Heart left ventricle (tissue), 16 donors: ENCODE measurements around the gene IFI27. TPM values are rescaled to one million over a fixed set of nuclear protein-coding genes. Genes with fewer than 3 reads are reported as not detected.

ENCODE experiments used
- ATAC-seq, 4 donors: fragments of 200-7000 bp; cut with Tn5 transposase; one replicate each; pipeline ENCODE4 v1.9.1; 2020 to 2022; ENCODE audit warnings: moderate library complexity in 4 of 4, mild to moderate bottlenecking in 3 of 4, moderate number of reproducible peaks in 1 of 4
- DNase-seq, 5 donors: peaks; one replicate each; pipeline ENCODE4 v3.0.0-alpha.2; 2020
- H3K27ac ChIP-seq, 12 donors: fragments of 200-600 bp; sonication (generic) in 4 of 12; one replicate each; pipeline versions ENCODE4 v1.5.0 to v1.8.0; 2016 to 2022; ENCODE audit warnings: mild to moderate bottlenecking in 2 of 12
- H3K27me3 ChIP-seq, 9 donors: fragments of 200-600 bp; sonication (generic) in 2 of 9; one replicate each; pipeline versions ENCODE4 v1.5.1 to v1.8.0; 2016 to 2022; ENCODE audit warnings: mild to moderate bottlenecking in 3 of 9
- H3K36me3 ChIP-seq, 9 donors: fragments of 200-600 bp; sonication (generic) in 2 of 9; one replicate each; pipeline versions ENCODE4 v1.5.0 to v1.8.0; 2018 to 2022; ENCODE audit warnings: mild to moderate bottlenecking in 2 of 9
- H3K4me1 ChIP-seq, 12 donors: fragments of 200-600 bp; sonication (generic) in 4 of 12; one replicate each; pipeline versions ENCODE4 v1.5.0 to v1.8.0; 2016 to 2022; ENCODE audit warnings: mild to moderate bottlenecking in 3 of 12
- H3K4me3 ChIP-seq, 12 donors: fragments of 200-600 bp; sonication (generic) in 4 of 12; one replicate each; pipeline versions ENCODE4 v1.5.0 to v1.8.0; 2017 to 2022; ENCODE audit warnings: mild to moderate bottlenecking in 9 of 12, moderate library complexity in 4 of 12
- H3K9me3 ChIP-seq, 12 donors: fragments of 200-600 bp; sonication (generic) in 4 of 12; one replicate each; pipeline versions ENCODE4 v1.5.0 to v1.8.0; 2016 to 2022; ENCODE audit warnings: mild to moderate bottlenecking in 1 of 12
- POLR2A ChIP-seq, 2 donors: fragments of 450-650 bp; IDR thresholded peaks; one replicate each; pipeline ENCODE4 v1.6.1; 2017; ENCODE audit warnings: antibody characterized with exemption in 2 of 2, mild to moderate bottlenecking in 2 of 2, moderate library complexity in 2 of 2
- WGBS, 4 donors: extraction: QIAGEN DNeasy Blood & Tissue Kit in 2 of 4; methylation state at CpG; one replicate each; pipeline versions ENCODE4 v1.1.5 to v1.1.7; 2013 to 2018; 5-methylcytosine and 5-hydroxymethylcytosine counted together
- intact Hi-C, 10 donors: fragments of 100-400 bp; cut with DNase I; formaldehyde crosslinking; loops; one replicate each; pipeline versions ENCODE4 v1.11.1 to v1.14.2; 2022
- polyA plus RNA-seq, 2 donors: library from polyadenylated mRNA; stranded (reverse); fragments of 200-250 nt; gene quantifications; one replicate each; pipeline ENCODE4 v1.2.3, GENCODE V29; 2013
- total RNA-seq, 9 donors: library from RNA; depleted of rRNA in 2 of 9; stranded (reverse); fragments of >200 nt in 2 of 9; fragmentation: NEBNext Ultra II Directional in 3 of 9; extraction: Animal tissue kit (Norgen Biotek cat#: 25700) in 3 of 9; gene quantifications; one replicate each; pipeline versions ENCODE4 v1.1.0 to v1.2.4, GENCODE V29; 2016 to 2023
- TF ChIP-seq, protein P1 (sequence below), 12 donors: fragments of 200-600 bp; sonication (generic) in 4 of 12; IDR thresholded peaks; one replicate each; pipeline versions ENCODE4 v1.5.0 to v1.8.0; 2018 to 2022; ENCODE audit warnings: antibody characterized with exemption in 12 of 12, mild to moderate bottlenecking in 5 of 12
- donor health status: ischemic (EF 13 %, LVEDD 7.1; RV severe dilation, severe dysfunction).
- donor health status: healthy with polysubstance abuse.
- donor health status: DM: no; HTN: yes; CAD: no.
- donor health status: DM: no; HTN: no; CAD: no.
- donor health status: ischemic (EF 25% LVEDD 6.9; RV normal size, moderate dysfunction).
- donor health status: ischemic (EF 25% LVEDD 5.7; RV mildly dilated, moderate dysfunction).
- donor health status: healthy.
- donor health status: DM: yes; HTN: yes; CAD: no.
- donor health status: ischemic (EF 35%, LVEDD 5.7; RV mildly dilated, moderate dysfunction).
- donor health status: nonischemic (EF 11% LVEDD 7.7; RV severe dilation, severe dysfunction).
- donor health status: DM: yes; HTN: yes; CAD: no.
- donor health status: PGD.
- donor health status: ischemic (EF 29% LVEDD 5.4; RV normal size, mild dysfunction).
- donor health status: nonischemic (EF 23%, LVEDD 6.1; RV moderate dilation, normal function).

Gene IFI27
- total and polyA plus RNA-seq, 11 donors = 135 to 469 (median 262) TPM

DNA sequence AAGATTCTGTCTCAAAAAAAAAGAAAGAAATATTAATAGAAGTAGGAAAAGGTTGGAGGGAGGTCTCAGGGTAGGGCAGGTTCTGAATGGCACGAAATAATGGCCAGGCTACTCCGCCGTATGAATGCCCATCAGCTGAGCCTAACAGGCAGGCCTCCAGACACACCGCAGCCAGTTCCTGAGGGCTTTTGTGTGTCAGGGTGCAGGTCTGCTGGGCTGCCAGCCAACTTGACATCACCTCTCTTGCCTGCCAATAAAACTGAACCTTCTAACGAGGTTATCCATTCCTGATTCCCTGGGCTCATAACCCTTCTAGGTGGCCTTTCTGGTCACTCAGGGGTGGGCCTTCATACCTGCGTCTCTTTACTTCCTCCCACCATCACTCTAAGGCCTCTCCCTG, 3.0 kb downstream of the IFI27 start:
- Histone ChIP-seq H3K36me3 (peaks cover 0 to 7% (median 0%) of the 10 kb centered on the region in 9 donors), H3K27ac (peak overlapping the region; percentile 7 to 96 (median 82)), H3K4me1 (peaks cover 0 to 54% (median 39%) of the 10 kb centered on the region in 12 donors), H3K27me3 (no peaks in the 10 kb centered on the region), H3K9me3 (no peaks in the 10 kb centered on the region), H3K4me3 (peak overlapping the region in 10 of 12 donors; percentile 44 to 81 (median 65))
- 20 to 28% (median 24%) methylated on average over 6 of the region's 6 CpGs for WGBS, 4 donors
- no peak for TF ChIP-seq POLR2A (IDR thresholded peaks at IDR 0.05)
- TF ChIP-seq, protein P1, sequence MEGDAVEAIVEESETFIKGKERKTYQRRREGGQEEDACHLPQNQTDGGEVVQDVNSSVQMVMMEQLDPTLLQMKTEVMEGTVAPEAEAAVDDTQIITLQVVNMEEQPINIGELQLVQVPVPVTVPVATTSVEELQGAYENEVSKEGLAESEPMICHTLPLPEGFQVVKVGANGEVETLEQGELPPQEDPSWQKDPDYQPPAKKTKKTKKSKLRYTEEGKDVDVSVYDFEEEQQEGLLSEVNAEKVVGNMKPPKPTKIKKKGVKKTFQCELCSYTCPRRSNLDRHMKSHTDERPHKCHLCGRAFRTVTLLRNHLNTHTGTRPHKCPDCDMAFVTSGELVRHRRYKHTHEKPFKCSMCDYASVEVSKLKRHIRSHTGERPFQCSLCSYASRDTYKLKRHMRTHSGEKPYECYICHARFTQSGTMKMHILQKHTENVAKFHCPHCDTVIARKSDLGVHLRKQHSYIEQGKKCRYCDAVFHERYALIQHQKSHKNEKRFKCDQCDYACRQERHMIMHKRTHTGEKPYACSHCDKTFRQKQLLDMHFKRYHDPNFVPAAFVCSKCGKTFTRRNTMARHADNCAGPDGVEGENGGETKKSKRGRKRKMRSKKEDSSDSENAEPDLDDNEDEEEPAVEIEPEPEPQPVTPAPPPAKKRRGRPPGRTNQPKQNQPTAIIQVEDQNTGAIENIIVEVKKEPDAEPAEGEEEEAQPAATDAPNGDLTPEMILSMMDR (IDR thresholded peaks at IDR 0.05) = no peak
- DNase-seq (peak in 4 of 5 donors; percentile 55 to 76 (median 66)), ATAC-seq (peak; percentile 11 to 39 (median 38))
- intact Hi-C loops = loop anchor here in 1 of 10 donors (5.0 kb wide), 1 partner anchor 1419 kb away; no protein-coding TSS in a partner anchor

DNA sequence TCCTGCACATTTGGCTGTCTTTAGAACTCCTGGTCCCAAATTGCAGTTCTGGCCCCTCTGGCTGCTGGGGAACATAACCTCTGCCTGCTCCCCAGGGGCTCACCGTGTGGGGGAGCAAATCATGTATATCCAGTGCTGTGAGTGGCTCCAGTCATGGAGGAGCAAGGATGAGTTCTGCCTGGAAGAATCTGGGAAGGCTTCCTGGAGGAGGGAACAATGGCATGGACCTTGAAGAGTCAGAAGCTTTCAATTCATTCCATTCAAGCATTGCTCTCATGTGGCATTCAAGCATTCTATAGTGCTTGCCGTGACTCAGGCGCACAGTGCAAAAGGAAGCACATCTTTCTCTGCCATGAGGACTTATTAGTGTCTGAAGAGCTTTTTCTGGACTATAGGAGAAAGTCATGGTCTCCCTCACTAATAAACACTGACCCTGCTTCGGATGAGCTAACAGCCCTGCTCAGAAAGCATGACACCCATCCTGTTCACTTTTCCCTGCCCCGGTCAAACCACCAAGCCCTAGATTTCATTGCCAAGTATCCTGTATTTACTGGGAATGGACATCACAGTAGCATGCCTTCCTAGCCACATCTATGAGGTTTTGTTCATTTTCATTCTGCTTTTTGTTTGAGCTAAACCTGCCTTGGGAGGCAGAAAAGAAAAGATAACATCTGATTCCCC, 3.5 kb downstream of the IFI27 start:
- no peak for ATAC-seq
- 57 to 76% (median 64%) methylated on average over 5 of the region's 5 CpGs for WGBS, 4 donors
- Histone ChIP-seq H3K27ac (peak overlapping the region; percentile 7 to 96 (median 82)), H3K36me3 (peaks cover 0 to 7% (median 0%) of the 10 kb centered on the region in 9 donors), H3K4me3 (peak overlapping the region in 9 of 12 donors; percentile 61 to 81 (median 65)), H3K4me1 (peaks cover 0 to 54% (median 39%) of the 10 kb centered on the region in 12 donors), H3K9me3 (peaks cover 0 to 3% (median 0%) of the 10 kb centered on the region in 12 donors), H3K27me3 (no peaks in the 10 kb centered on the region)
- DNase-seq = no peak
- TF ChIP-seq, protein P1 (IDR thresholded peaks at IDR 0.05) = no peak
- no peak for TF ChIP-seq POLR2A (IDR thresholded peaks at IDR 0.05)
- intact Hi-C loops = loop anchor here in 1 of 10 donors (5.0 kb wide), 1 partner anchor 1418 kb away; no protein-coding TSS in a partner anchor

DNA sequence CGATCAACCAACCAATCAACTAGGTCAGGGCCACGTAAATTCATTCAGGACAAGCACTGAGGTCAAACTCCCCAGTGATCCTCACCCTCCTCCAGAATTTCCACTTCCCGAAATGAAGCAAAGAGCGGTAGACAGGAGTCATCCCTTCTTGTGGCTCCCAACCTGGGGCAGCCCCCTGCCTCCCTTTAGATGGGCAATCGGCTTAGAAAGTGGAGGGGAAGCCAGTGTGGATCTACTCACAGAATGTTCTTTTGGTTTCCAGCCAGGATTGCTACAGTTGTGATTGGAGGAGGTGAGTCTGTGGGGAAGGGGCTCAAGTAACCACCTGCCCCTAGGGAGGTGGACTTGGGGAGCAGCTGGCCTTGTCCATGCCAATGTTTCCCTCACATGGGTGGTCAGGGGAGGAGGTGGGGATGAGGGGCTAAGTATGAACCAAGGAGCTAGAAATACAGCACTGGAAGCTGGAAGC, 4.1 kb downstream of the IFI27 start:
- Histone ChIP-seq H3K4me3 (peak overlapping the region in 6 of 12 donors; percentile 6 to 81 (median 22)), H3K4me1 (peaks cover 0 to 51% (median 36%) of the 10 kb centered on the region in 12 donors), H3K36me3 (peaks cover 0 to 7% (median 0%) of the 10 kb centered on the region in 9 donors), H3K9me3 (peaks cover 0 to 9% (median 3%) of the 10 kb centered on the region in 12 donors), H3K27ac (peak overlapping the region; percentile 2 to 96 (median 82)), H3K27me3 (no peaks in the 10 kb centered on the region)
- no peak for TF ChIP-seq POLR2A (IDR thresholded peaks at IDR 0.05)
- TF ChIP-seq, protein P1 (IDR thresholded peaks at IDR 0.05) = no peak
- no peak for DNase-seq
- intact Hi-C loops = loop anchor here in 1 of 10 donors (5.0 kb wide), 1 partner anchor 1418 kb away; no protein-coding TSS in a partner anchor
- peak in 1 of 4 donors; percentile 9 for ATAC-seq
- 49 to 72% (median 59%) methylated on average over 5 of the region's 5 CpGs for WGBS, 4 donors

DNA sequence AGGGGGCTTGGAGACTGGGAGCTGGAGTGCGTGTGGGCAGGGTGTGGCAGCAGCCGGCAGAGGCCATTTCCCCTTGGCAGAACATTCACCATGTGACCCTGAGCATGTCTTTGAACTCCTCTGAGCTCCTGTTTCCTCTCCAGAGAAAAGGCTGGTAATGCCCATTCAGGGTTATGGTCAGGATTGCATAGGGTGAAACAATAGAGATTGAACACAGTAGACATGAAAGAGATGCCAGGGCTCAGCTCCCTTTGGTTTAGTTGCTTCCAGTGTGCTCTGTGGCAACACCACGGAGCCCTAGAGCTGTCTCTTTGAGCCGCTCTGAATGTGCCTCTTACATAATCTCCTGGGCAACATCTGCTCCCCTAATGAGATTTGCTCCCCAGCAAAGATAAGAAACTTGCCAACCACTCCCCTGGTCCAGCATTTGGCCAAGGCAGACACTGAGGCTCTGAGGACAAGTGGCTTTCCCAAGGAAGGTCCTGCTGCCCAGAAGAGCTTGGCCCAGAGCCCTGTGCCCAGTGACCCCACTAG, 4.6 kb downstream of the IFI27 start:
- TF ChIP-seq, protein P1 (IDR thresholded peaks at IDR 0.05) = no peak
- TF ChIP-seq POLR2A (IDR thresholded peaks at IDR 0.05) = no peak
- Histone ChIP-seq H3K27ac (peak overlapping the region in 11 of 12 donors; percentile 24 to 96 (median 84)), H3K4me1 (peaks cover 0 to 46% (median 32%) of the 10 kb centered on the region in 12 donors), H3K27me3 (no peaks in the 10 kb centered on the region), H3K4me3 (peak overlapping the region in 6 of 12 donors; percentile 6 to 81 (median 22)), H3K36me3 (peaks cover 0 to 7% (median 0%) of the 10 kb centered on the region in 9 donors), H3K9me3 (peaks cover 0 to 13% (median 3%) of the 10 kb centered on the region in 12 donors)
- intact Hi-C loops = no loop called here
- peak; percentile 19 to 59 (median 50) for ATAC-seq
- peak in 1 of 5 donors; percentile 44 for DNase-seq
- WGBS, 4 donors = 23 to 39% (median 28%) methylated on average over 4 of the region's 4 CpGs
